WERI-Rb-1 (cell line): ENCODE measurements around the gene PTBP3.
"Not testable (repeated sequence)": the region's sequence is repeated elsewhere in the genome, so short reads cannot be mapped to it uniquely, and the experiment has no call there.

ENCODE experiments used
- DNase-seq: peaks from one replicate; pipeline ENCODE4 v3.0.0-alpha.2; 2020
- H3K27ac ChIP-seq: fragments of 250-450 bp; sonication (Bioruptor Pico); 2 replicates; pipeline ENCODE4 v1.5.1; 2020; ENCODE audit warnings: mild to moderate bottlenecking, moderate library complexity
- H3K27me3 ChIP-seq: fragments of 250-450 bp; sonication (Bioruptor Pico); 2 replicates; pipeline ENCODE4 v1.5.1; 2021; ENCODE audit warnings: mild to moderate bottlenecking, low read depth, moderate library complexity; ENCODE audit not compliant: insufficient read depth, severe bottlenecking
- H3K36me3 ChIP-seq: fragments of 250-450 bp; sonication (Bioruptor Pico); 2 replicates; pipeline ENCODE4 v1.5.1; 2020; ENCODE audit warnings: mild to moderate bottlenecking, moderate library complexity
- H3K4me3 ChIP-seq: 2 replicates; pipeline ENCODE4 v1.5.1; 2011; ENCODE audit warnings: low read depth, mild to moderate bottlenecking, control low read depth, low read length
- H3K9me3 ChIP-seq: fragments of 250-450 bp; sonication (Bioruptor Pico); 2 replicates; pipeline ENCODE4 v1.5.1; 2021; ENCODE audit warnings: mild to moderate bottlenecking, moderate library complexity; ENCODE audit not compliant: severe bottlenecking
- CTCF ChIP-seq: IDR thresholded peaks from 2 replicates; pipeline ENCODE4 v1.5.1; 2011; ENCODE audit warnings: low read depth, mild to moderate bottlenecking, control low read depth, inconsistent platforms, low read length

PTBP3 gene

GRCh38 chr9:112279501-112279900 lies 53.9 kb downstream of the PTBP3 start:
- H3K9me3 ChIP-seq: peaks cover 10% of the 10 kb centered on the region

GRCh38 chr9:112278152-112278551 lies 55.3 kb downstream of the PTBP3 start:
- DNase-seq: no peak
- no peaks in the 10 kb centered on the region for H3K27me3 ChIP-seq
- TF ChIP-seq CTCF: no peak
- peaks cover 7% of the 10 kb centered on the region for H3K36me3 ChIP-seq
- H3K9me3 ChIP-seq: no peaks in the 10 kb centered on the region
- H3K27ac ChIP-seq: no peak overlapping the region
- H3K4me3 ChIP-seq: no peak overlapping the region

More at GRCh38 chr9:112279501-112279900, 53.9 kb downstream of the PTBP3 start:
- no peak for TF ChIP-seq CTCF
- Histone ChIP-seq H3K4me3 (no peak overlapping the region), H3K27me3 (no peaks in the 10 kb centered on the region), H3K36me3 (peaks cover 2% of the 10 kb centered on the region; the same call in 1 of the 2 replicates), H3K27ac (no peak overlapping the region)
- DNase-seq: no peak

- Histone ChIP-seq H3K9me3 (no peaks in the 10 kb centered on the region), H3K4me3 (no peak overlapping the region), H3K27ac (no peak overlapping the region), H3K27me3 (no peaks in the 10 kb centered on the region), H3K36me3 (peaks cover 11% of the 10 kb centered on the region)
- DNase-seq: no peak
- no peak for TF ChIP-seq CTCF
These were observed 58.8 kb downstream of the PTBP3 start for GRCh38 chr9:112274600-112274999.

GRCh38 chr9:112273876-112274275 lies 59.5 kb downstream of the PTBP3 start:
- no peak for TF ChIP-seq CTCF
- Histone ChIP-seq H3K4me3 (no peak overlapping the region), H3K27ac (no peak overlapping the region), H3K9me3 (no peaks in the 10 kb centered on the region), H3K36me3 (peaks cover 11% of the 10 kb centered on the region), H3K27me3 (no peaks in the 10 kb centered on the region)
- no peak for DNase-seq

- Histone ChIP-seq H3K27ac (no peak overlapping the region), H3K36me3 (peaks cover 11% of the 10 kb centered on the region), H3K27me3 (no peaks in the 10 kb centered on the region), H3K9me3 (no peaks in the 10 kb centered on the region), H3K4me3 (no peak overlapping the region)
- TF ChIP-seq CTCF: no peak
- DNase-seq: no peak
These were observed 61.8 kb downstream of the PTBP3 start for GRCh38 chr9:112271466-112272098.

- H3K27me3 ChIP-seq: no peaks in the 10 kb centered on the region
- TF ChIP-seq CTCF: no peak
- H3K4me3 ChIP-seq: no peak overlapping the region
- H3K36me3 ChIP-seq: peaks cover 12% of the 10 kb centered on the region
- no peak overlapping the region for H3K27ac ChIP-seq
- H3K9me3 ChIP-seq: no peaks in the 10 kb centered on the region
- no peak for DNase-seq
These were observed 65.0 kb downstream of the PTBP3 start for GRCh38 chr9:112268413-112268812.

- not testable (repeated sequence) for H3K27ac ChIP-seq, H3K27me3 ChIP-seq, H3K4me3 ChIP-seq, H3K9me3 ChIP-seq, DNase-seq
- H3K36me3 ChIP-seq: peaks cover 12% of the 10 kb centered on the region
These were observed 66.3 kb downstream of the PTBP3 start for GRCh38 chr9:112267086-112267485.
